C4-2B (cell line): ENCODE results near the gene SERPINA5.
"Not testable (repeated sequence)": the region's sequence is repeated elsewhere in the genome, so short reads cannot be mapped to it uniquely, and the experiment has no call there.

Experiments used
- H3K27ac ChIP-seq: fragments of 450-650 bp; 2 replicates; pipeline ENCODE4 v1.5.1; 2017
- ZFX ChIP-seq: fragments of 450-650 bp; IDR thresholded peaks from 2 replicates; pipeline ENCODE4 v1.6.1; 2017
- TF ChIP-seq, protein P1 (sequence below): fragments of 450-650 bp; conservative IDR thresholded peaks from 2 replicates; pipeline ENCODE4 v1.5.1; 2017; ENCODE audit warnings: mild to moderate bottlenecking

SERPINA5 gene

DNA sequence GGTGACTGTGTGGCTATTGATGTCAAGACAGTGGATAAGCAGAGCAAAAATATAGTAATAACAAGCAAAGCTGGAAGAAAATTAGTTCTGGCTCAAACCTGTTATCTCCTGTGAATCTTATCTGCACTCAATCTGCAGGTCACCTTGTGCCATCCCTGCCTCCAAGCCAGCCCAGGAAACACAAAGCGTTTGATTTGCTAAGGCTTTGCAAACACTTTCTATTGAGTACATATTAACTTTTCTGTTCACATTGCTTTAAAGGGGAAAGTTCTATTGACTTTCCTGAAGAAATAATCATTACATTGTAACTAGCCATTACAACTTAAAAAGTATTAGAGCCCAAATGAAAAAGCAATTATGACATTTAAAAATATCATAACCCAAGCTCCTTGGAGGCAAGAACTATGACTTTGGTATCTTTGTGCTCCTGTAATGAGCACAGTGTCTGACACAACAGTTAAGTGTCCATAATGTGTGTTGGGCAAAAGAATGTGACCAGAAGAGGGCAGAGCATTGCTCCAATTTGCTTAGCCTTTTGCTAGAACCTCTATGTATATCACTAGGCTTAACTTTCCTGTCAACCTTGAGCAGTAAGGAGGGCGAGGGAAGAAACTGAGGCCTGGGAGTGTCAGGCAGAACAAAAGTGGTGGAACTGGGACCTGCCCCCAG is 55.7 kb downstream of the SERPINA5 start:
- no peak for TF ChIP-seq ZFX
- TF ChIP-seq, protein P1, sequence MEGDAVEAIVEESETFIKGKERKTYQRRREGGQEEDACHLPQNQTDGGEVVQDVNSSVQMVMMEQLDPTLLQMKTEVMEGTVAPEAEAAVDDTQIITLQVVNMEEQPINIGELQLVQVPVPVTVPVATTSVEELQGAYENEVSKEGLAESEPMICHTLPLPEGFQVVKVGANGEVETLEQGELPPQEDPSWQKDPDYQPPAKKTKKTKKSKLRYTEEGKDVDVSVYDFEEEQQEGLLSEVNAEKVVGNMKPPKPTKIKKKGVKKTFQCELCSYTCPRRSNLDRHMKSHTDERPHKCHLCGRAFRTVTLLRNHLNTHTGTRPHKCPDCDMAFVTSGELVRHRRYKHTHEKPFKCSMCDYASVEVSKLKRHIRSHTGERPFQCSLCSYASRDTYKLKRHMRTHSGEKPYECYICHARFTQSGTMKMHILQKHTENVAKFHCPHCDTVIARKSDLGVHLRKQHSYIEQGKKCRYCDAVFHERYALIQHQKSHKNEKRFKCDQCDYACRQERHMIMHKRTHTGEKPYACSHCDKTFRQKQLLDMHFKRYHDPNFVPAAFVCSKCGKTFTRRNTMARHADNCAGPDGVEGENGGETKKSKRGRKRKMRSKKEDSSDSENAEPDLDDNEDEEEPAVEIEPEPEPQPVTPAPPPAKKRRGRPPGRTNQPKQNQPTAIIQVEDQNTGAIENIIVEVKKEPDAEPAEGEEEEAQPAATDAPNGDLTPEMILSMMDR = peak; percentile 50

DNA sequence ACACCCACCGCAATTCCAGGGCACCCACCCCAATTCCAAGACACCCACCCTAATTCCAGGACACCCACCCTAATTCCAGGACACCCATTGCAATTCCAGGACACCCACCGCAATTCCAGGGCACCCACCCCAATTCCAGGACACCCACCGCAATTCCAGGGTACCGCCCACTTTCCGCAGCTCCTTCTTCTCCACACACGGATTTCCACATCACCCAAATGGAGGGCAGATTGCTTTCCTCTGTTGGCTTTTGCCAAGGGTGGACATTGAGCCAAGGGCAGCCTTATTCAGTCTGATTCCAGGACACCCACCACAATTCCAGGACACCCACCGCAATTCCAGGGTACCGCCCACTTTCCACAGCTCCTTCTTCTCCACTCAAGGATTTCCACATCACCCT is 56.6 kb downstream of the SERPINA5 start:
- not testable (repeated sequence) for H3K27ac ChIP-seq

More for the DNA sequence above, 55.7 kb downstream of the SERPINA5 start:
- H3K27ac ChIP-seq = no peak overlapping the region

DNA sequence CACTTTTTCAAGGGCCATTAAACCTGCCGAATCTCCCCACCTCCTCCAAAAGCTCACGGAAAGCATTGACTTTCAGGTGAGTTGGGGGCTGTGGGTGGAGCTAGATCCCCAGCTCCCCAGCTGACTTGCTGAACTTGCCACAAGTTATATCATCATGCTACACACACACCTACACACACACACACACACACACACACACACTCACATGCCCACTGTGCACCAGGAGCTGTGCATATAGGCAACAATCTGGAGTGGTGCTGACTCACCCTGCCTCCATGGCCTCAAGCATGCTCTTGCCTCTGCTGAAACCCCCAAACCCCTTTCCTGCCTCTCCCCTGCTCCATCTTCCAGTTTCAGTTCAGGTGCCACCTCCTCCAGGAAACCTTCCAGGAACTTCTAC is 57.1 kb downstream of the SERPINA5 start:
- H3K27ac ChIP-seq = no peak overlapping the region
- TF ChIP-seq, protein P1 = no peak
- TF ChIP-seq ZFX = no peak

DNA sequence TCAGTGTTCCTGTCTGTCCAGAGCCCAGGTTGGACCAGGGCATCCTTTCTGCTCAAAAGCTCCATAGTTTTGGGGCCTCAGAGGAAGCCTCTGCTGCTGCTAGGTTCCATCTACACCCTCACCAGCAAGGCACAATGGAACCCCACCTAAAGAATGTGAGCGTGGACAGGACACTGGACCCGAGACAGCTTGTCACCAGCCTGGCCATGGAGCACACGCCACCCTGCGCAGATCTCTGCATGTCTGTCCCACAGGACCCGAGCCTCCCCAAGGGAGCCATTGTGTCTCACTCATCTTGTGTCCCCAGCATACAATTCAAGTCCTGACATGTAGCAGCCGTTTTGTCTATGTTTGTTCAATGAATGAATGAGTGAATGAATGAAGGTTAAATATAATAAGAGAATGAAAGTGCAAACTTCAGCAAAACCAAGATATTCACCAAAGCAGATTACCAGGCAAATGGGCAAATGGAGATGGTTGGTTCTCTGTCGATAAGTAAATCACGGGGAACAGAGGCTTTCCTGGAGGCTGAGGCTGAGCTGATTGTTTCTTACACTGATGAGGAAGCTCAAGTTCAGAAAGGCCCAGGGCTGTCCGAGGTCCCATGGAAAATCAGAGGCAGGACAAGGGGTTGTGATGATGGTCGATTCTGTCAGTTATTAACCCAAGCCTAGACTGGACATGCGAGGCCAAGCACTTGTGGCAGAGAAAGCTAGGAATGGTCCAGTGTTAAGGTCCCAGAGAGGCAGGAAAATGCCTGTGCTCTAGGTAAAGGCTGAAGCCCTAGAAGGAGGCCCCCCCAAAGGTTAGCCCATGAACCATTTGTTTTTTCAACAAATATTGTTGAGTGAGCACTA is 58.0 kb downstream of the SERPINA5 start:
- H3K27ac ChIP-seq = no peak overlapping the region
- TF ChIP-seq, protein P1 = no peak
- no peak for TF ChIP-seq ZFX

DNA sequence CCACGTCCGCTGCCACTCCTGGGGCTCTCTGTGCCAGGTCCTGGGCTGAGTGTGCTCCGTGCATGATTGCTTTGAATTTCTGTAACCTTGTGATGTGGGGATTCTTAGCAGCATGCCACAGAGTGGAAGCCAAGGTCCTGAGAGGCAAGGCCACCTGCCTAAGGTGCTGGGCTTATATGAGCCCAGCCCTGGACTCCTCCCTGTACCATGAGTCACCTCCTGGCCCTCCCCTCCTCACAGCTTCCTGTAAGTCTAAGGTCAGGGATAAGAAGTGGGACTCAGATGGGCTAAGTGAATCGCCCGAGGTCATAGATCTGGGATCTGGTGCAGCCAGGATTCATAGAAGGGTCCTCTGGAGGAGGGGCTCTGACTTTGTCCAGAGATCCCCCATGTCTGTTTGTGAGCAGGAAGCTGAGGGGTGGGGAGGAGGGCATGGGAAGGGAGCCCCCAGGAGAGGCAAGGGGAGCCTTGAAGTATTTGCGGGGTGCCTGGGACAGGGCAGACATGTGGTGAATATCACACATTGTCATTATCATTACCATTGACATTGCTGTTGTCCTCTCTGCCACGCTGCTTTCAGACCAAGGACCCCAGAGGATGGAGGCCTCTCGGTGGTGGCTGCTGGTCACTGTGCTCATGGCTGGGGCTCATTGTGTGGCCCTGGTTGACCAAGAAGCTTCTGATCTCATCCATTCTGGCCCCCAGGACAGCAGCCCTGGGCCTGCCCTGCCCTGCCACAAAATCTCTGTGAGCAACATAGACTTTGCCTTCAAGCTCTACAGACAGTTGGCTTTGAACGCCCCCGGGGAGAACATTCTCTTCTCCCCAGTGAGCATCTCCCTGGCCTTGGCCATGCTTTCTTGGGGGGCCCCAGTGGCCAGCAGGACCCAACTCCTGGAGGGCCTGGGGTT is 59.8 kb downstream of the SERPINA5 start:
- TF ChIP-seq, protein P1 = no peak
- TF ChIP-seq ZFX = no peak

DNA sequence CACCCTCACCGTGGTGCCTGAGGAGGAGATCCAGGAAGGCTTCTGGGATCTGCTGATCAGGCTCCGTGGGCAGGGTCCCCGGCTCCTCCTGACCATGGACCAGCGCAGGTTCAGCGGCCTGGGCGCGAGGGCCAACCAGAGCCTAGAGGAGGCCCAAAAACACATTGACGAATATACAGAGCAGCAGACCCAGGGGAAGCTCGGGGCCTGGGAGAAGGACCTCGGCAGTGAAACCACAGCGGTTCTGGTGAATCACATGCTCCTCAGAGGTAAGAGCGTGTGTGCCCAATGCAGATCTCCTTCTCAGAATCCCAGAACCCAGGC is 60.4 kb downstream of the SERPINA5 start:
- no peak overlapping the region for H3K27ac ChIP-seq
- no peak for TF ChIP-seq ZFX
- TF ChIP-seq, protein P1 = no peak

More for the DNA sequence above, 59.8 kb downstream of the SERPINA5 start:
- no peak overlapping the region for H3K27ac ChIP-seq
